GM12874 (cell line): ENCODE data around the gene CCDC158.

Source experiments
- TF ChIP-seq, protein P1 (sequence below): IDR thresholded peaks from 2 replicates; pipeline ENCODE4 v1.5.1; 2011; ENCODE audit warnings: low read depth, mild to moderate bottlenecking, control low read depth, low read length, moderate library complexity; ENCODE audit not compliant: insufficient read depth

Gene CCDC158

DNA sequence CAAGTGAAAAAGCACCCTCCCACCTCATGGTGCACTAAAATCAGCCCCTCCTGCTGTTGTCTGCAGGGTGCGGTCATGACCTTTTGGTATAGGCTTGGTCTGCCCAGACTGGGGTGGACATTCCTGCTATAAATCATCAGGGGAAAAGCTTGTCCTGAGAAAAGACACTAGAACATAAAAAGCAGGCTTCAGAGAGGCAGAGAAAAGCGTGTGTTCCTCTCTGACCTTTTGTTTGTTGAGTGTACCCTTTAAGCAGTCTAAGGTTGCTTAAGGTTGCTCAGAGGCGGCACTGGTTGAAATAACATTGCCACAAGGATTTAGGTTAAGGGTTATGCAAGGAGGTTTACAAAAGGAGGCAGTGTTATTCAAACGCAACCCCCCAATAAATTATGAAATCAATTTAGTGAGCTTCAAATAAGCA is 43.5 kb downstream of the CCDC158 start:
- TF ChIP-seq, protein P1, sequence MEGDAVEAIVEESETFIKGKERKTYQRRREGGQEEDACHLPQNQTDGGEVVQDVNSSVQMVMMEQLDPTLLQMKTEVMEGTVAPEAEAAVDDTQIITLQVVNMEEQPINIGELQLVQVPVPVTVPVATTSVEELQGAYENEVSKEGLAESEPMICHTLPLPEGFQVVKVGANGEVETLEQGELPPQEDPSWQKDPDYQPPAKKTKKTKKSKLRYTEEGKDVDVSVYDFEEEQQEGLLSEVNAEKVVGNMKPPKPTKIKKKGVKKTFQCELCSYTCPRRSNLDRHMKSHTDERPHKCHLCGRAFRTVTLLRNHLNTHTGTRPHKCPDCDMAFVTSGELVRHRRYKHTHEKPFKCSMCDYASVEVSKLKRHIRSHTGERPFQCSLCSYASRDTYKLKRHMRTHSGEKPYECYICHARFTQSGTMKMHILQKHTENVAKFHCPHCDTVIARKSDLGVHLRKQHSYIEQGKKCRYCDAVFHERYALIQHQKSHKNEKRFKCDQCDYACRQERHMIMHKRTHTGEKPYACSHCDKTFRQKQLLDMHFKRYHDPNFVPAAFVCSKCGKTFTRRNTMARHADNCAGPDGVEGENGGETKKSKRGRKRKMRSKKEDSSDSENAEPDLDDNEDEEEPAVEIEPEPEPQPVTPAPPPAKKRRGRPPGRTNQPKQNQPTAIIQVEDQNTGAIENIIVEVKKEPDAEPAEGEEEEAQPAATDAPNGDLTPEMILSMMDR: no peak

DNA sequence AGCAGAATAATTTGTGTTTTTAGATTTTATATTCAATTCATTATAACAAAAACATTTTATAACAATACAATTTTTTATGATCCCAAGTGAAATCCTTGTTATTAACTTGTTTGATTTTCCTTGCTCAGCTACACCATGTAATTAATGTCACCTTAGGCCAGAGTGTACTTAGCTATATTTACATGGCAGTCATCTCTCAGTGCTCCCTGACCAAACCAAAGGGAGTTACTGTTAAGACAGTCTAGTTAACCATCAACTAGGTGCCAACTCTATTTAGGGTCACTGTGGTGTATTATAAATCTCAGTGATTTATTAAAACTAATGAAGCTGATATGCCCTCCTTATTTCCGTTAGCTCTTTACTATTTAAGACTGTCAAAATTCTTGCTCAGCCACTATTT is 44.4 kb downstream of the CCDC158 start:
- TF ChIP-seq, protein P1: no peak

DNA sequence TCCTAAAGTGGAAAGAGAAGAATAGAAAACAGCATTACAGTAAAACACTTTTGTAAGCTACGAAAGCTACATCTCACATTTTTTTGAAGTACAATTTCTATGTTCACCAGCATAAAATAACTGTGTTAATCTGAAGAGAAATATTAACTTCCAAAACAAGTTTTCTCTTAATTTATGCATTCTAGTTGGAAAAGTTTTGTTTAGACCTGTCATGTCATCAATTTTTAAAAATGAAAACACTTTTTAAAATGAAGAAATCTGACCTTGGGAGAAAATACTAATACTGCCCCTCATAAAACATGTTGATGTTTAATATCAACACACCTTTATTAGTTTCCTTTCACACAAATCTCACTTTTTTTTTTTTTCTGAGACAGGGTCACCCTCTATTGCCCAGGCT is 45.2 kb downstream of the CCDC158 start:
- TF ChIP-seq, protein P1: no peak

DNA sequence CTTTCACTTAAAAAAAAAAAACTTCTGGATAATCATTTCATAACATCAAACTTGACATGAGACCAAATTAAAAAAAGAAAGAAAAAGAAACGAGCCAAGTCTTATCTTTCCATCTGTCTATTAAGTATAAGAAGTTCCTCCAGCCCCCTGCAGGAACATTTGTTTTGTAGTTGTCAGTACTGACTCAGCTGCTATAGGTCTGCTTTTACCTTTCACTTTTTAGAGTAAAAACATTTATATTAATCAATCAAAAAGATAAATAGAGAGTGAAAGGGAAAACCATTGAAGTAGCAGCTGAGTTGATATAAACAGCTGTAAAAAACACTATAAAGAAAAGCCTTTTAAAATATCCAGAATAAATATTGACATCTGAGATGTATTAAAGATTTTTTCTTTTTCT is 46.1 kb downstream of the CCDC158 start:
- TF ChIP-seq, protein P1: no peak

DNA sequence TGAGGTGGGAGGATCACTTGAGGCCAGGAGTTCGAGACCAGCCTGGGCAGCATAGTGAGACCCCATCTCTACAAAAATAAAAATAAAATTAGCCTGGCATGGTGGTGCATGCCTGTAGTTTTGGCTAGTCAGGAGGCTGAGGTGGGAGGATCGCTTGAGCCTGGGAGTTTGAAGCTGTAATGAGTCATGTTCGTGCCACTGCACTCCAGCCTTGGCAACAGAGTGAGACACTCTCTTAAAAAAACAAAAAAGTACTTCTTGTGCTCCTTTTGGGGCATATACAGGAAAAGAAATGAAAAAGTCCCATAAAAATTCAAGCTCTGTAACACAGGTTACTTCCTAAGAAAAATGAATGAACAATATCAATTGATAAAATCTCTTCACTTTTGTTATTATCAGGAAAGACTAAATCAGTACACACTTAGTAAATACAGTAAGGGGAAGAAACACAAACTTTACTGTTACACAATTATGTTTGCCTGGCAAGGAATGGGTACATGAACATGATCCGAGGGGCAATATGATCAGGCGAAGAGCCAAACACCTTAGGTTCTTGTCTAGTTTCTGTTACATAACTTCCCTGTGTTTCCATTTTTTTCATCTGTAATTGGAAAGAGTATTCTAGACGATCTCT is 46.9 kb downstream of the CCDC158 start:
- TF ChIP-seq, protein P1: no peak

DNA sequence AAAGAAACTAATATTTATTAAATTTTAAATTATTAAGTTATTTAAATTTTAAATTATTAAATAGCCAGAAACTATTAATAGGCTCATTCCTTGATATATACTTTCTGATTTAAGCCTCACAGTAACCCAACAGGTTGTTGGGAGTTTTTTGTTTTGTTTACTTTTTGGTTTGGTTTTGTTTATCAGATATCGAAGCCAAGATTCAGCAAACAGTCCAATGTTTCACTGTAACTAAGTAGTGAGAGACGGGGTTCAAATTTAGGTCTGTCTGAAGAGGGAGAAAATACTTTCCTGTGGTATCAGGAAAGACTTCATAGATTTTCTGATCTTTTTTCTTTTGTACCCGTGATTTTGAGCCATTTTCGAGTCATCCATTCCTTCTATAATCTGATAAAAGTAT is 54.2 kb downstream of the CCDC158 start:
- TF ChIP-seq, protein P1: no peak

DNA sequence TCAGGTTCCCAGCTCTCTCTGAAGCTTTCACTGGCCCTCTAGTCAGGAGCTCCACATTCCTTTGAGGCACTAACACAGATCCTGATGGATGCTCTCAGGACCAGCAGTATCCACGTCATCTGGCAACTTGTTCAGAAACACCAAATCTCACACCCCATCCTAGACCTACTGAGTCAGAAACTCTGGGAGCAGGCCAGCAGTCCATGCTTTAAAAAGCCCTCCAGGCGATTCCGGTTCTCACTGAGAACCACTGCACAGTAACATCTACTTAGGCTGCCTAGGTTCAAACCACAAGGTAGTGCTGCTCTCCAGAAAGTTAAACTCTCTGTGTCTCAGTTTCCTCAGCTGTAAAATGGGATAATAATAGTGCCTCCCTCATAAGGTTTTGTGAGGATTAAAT is 55.3 kb downstream of the CCDC158 start:
- TF ChIP-seq, protein P1: no peak
